ENCODE measurements around the gene SAA2.
"Not testable (repeated sequence)": the region's sequence is repeated elsewhere in the genome, so short reads cannot be mapped to it uniquely, and the experiment has no call there.

Gene SAA2

GRCh38 chr11:18204220-18204619 is 44.2 kb downstream of the SAA2 start:
- TF ChIP-seq ZFX (IDR thresholded peaks at IDR 0.05; ENCODE audit: borderline replicate concordance) (no peak), CTCF (IDR thresholded peaks at IDR 0.05) (no peak)
- no peak overlapping the region for H3K27ac ChIP-seq

- TF ChIP-seq CTCF (IDR thresholded peaks at IDR 0.05) (peak; percentile 26; the same call in 1 of the 2 replicates), ZFX (IDR thresholded peaks at IDR 0.05; ENCODE audit: borderline replicate concordance) (no peak)
- no peak overlapping the region for H3K27ac ChIP-seq
Observed at GRCh38 chr11:18203723-18204122, 44.7 kb downstream of the SAA2 start.

- H3K27ac ChIP-seq: not testable (repeated sequence)
Observed at GRCh38 chr11:18197738-18198137, 50.7 kb downstream of the SAA2 start.

- H3K27ac ChIP-seq: peak overlapping the region; percentile 68
- no peak for TF ChIP-seq CTCF (IDR thresholded peaks at IDR 0.05)
- TF ChIP-seq ZFX (IDR thresholded peaks at IDR 0.05; ENCODE audit: borderline replicate concordance): no peak
Observed at GRCh38 chr11:18196532-18196931, 51.9 kb downstream of the SAA2 start.
